NOMO-1 treated with DMSO at 0.1 percent for 48 hours (cell line): ENCODE results near the gene SSMEM1.
A peak's percentile ranks its signal among the peaks of the same experiment; 100 is the strongest.
"Not testable (repeated sequence)": the region's sequence is repeated elsewhere in the genome, so short reads cannot be mapped to it uniquely, and the experiment has no call there.

Experiments
- DNase-seq: peaks from one replicate; lab custom pipeline; 2025; ENCODE audit not compliant: unreplicated experiment; lab: John Stamatoyannopoulos, UW

SSMEM1 gene

DNA sequence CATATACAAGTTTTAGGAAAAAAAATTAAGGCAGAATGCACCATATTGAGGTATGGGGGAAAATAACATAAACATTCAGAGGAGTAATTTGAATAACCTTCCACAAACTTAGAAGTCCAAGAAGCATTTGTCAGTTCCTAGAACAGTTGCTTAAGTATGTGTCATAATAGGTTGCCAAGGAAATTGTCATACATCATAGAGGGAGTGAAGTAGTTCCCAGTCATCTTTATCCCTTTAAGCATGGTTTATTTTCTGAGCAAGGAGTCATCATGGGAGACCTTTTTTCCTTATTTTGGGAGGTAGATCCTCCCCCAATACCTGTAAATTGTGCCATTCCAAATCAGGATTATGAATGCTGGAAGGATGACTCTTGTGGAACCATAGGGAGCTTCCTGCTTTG is at the start of gene SSMEM1:
SSMEM1 (plus strand) TSS at position 219 of the 400 bp plus-strand sequence; CDS start at position 270, 51 bp downstream.
- no peak for DNase-seq

- no peak for DNase-seq
These were observed 47.6 kb upstream of the SSMEM1 start for GRCh38 chr7:130160023-130160422.

GRCh38 chr7:130160455-130160854 is 47.2 kb upstream of the SSMEM1 start:
- no peak for DNase-seq

- no peak for DNase-seq
These were observed 45.5 kb upstream of the SSMEM1 start for GRCh38 chr7:130162196-130162595.

DNA sequence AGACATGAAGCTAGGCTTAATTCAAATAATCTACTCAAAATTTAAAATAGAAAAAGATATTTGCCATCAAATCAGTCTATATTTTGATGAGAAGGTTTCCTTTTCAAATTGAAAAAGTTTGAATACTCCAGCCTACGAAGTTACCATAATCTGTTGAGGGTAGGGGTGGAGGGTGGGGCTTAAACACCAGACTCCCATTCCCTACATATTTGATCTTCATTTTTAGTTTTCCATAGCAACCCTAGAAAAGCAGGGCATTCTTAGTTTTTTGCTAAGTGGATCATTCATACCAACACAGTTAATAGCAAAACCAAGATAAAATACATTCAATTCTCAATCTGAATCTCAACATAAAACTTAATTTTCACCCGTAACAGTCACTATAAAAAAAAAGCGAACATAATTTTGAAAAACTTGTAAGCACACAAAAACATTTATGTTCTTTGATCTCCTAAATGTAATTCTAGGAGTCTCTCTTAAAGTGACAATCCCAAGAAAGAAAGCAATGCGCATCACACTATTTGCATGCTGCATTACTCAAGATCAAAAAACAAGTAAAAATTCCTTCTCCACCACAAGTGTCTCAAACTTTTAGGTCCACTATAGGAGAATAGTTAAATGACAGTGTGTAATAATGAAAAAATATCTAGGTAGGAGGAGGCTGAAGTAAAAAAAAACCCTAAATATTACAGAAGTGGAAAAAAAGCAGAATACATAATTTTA is 33.3 kb upstream of the SSMEM1 start:
- no peak for DNase-seq

DNA sequence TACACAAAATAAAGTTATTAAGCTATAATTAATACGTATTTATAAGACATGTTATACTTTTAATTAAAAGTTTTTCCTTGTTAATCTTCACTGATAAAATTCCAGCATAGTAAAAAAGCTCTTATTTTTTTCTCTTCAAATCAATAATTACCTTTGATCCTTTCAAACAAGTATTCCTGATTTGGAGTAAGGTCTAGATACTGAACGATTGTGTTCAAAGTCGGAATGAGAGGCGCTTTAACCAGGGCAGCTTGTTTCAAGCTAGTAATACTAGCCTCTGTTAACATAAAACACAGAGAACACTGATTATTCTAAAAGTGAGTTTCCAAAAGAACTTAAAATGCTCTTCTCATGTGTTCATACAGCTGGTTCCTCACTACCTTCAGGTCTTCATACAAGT is 29.4 kb upstream of the SSMEM1 start:
- no peak for DNase-seq

DNA sequence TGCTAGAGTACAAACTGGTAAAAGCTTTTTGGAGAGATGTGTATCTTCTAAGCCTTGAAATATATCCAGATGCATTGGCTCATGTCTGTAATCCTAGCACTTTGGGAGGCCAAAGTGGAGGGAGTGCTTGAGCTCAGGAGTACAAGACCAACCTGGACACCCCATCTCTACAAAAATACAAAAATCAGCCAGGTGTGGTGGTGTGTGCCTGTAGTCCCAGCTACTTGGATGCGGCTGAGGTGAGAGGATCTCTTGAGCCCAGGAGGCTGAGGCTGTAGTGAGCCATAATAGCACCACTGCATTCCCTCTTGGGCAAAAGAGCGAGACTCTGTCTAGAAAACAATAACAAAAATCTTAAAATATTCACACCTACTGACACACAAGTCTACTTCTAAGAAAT is 28.0 kb upstream of the SSMEM1 start:
- DNase-seq: no peak

DNA sequence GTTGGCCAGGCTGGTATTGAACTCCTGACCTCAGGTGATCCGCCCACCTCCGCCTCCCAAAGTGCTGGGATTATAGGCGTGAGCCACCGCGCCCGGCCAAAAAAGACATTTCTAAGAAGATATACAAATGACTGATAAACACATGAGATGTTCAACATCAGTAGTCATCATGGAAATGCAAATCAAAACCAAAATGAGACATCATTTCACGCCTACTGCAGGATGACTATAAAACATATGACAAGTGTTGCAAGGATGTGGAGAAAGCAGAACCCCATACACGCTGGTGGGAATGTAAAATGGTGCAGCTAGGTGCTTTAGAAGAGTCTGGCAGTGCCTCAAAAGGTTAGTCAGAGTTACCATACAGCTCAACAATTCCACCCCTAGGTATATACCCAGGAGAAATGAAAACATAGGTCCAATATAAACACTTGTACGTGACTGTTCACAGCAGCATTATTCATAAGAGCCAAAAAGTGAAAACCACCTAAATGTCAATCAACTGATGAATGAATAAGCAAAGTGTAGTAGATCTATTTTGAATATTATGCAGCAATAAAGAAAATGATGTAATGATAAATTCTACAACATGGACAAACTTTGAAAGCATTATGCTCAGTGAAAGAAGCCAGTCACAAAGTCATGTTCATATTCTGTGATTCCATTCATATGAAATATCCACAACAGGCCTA is 26.9 kb upstream of the SSMEM1 start:
- no peak for DNase-seq

DNA sequence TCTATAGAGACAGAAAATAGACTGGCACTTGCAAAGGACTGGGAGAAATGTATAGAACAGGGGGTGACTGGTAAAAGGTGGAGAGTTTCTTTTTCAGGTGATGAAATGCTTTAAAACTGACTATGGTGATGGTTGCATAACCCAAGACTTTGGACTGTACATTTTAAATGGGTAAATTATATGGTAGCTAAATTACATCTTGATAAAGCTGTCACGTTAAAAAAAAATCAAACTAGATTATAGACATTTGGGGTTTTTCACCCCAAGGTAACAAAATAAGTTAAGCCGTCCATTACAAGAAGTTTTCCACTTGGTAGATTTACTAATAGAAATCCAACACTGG is 26.4 kb upstream of the SSMEM1 start:
- no peak for DNase-seq

DNA sequence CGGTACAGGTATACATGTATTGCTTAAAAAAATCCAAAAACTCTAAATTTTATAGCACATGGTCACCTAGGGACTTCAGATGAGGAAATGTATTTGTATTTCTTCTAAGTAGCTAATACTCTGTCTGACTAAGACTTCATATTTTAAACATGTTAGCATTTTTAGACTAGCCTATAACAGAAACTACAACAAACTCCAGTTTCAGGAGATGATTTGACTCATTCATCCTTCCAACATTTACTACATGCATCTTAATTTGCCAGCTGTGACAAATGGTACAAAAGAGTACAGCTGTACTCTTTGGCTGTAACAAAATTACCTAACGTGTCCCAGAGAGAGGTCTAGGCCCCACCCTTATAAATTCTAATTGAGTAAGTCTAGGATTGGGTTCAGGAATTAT is 24.7 kb upstream of the SSMEM1 start:
- no peak for DNase-seq

DNA sequence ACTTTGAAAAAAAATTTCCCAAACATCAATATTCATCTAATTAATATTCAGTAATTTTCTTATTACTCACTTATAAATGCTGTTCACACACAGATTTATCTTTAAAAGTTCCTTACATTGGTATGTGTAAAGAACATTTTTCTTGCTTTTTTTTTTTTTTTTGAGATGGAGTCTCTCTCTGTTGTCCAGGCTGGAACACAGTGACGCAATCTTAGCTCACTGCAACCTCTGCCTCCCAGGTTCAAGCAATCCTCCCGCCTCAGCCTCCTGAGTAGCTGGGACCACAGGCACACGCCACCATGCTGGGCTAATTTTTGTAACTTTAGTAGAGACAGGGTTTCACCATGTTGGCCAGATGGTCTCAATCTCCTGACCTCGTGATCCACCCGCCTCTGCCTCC is 23.3 kb upstream of the SSMEM1 start:
- not testable (repeated sequence) for DNase-seq

GRCh38 chr7:130187360-130187759 is 20.3 kb upstream of the SSMEM1 start:
- no peak for DNase-seq

GRCh38 chr7:130189343-130189742 is 18.3 kb upstream of the SSMEM1 start:
- no peak for DNase-seq

DNA sequence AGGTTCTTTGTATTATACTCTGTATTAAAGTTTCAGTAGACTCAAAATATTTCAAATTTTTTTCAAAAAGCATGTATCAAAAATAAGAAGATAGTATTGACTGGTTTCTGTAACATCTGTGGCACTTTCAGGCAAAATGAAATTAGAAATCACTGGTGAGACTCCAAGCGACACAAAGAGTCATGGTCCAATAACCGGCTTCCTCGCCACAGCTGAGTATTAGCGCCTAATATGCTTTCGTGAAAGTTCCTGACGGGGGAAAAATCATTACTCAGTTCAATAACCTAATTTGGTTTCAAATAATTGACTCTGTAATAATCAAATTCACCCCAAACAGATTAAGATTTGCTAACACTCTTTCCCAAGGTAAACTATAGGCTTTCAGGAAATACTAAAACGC is 15.9 kb upstream of the SSMEM1 start:
- DNase-seq: no peak

DNA sequence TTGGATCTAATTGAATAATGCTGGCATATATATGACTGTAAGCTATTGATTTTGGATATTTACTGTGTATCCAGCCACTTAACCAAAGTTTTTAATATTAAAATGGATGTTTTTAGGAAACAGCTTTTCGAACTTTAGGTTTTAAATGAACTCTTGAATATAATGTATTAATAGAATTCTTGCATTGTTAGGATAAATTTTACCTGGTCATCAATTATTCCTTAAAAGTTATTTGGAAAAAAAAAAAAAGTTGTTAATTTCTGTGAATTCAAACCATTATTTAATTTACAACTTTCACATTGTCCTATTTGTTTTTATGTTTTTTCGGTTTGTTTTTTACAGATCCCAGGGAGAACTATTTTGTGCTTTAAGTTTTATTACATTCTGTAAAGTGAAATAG is 12.3 kb upstream of the SSMEM1 start:
- DNase-seq: no peak

GRCh38 chr7:130196476-130196875 is 11.2 kb upstream of the SSMEM1 start:
- DNase-seq: no peak

GRCh38 chr7:130197094-130197493 is 10.6 kb upstream of the SSMEM1 start:
- DNase-seq: no peak

DNA sequence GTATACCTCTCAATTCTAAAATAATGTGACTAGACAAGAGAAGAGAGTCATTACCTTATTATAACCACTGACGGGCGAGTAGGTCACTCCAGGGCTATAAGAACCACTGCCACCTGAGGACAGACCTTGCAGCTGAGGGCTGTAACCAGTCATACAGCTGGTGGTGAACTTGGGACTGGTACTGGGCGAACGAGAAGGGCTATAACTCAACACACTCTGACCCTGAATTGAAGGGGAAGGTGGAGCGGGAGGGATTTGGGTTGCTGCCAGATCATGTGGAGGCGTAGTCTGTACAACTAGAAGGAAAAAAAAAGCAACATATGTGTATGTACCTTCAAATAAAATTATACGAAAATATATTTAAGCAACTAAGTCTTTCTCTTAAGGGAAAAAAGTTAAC is 5.9 kb upstream of the SSMEM1 start:
- DNase-seq: no peak

DNA sequence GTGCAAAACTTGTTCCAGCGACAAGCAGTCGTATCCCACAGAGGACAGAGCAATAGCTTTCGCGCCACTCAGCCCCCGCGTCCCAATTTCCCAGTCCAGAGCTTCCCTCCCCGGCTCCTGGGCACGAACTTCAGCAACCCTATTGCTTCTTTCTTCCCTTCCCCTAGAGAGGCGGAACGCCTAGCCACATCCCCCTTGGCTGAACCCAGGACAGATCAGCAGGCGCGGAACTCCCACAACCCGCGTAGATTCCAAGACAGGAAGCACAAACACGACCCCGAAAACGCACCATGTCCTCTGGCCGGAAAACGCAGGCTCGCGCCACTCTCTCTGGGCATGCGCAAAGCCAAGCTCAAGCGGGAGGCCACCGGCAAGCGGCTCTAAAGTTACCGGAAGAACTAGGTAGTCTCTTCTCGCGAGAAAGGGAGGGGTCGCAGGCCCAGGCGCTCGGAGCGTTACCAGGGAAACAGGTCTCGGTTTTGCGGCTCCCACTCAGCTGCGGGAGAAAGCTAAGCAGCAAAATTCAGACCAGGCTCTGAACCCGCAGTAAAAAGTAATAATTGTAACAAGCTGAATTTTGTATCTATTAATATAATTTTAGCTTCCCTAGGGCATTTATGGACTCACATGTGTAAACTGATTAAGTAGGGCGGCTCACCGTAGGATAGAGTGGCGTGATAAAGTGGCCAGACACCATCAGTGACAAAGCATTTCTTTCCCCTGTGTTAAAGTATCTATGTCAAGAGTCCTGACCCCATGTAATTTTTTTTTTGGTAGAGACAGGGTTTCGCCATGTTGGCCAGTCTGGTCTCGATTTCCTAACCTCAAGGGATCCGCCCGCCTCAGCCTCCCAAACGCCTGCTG is 2.3 kb upstream of the SSMEM1 start, which contains the start of gene TMEM209:
TMEM209 (minus strand) TSS at position 323 of the 864 bp plus-strand sequence; CDS start at position 292, 31 bp downstream.
- peak; percentile 85 for DNase-seq

DNA sequence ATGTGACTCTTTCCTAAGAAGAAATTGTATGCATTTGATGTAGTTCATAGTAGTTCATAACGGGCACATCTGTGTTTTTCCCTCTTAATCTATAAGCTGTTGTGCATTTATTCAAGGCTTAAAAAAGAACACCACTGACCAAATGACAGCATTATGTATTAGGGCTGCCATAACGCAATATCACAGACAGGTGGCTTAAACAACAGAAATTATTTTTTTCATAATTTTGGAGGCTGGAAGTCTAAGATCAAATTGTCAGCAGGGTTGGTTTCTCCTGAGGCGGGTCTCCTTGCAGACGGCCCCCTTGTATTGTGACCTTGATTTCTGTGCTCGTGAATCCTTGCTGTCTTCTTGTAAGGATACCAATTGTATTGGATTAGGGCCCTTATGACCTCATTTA is 627 bp upstream of the SSMEM1 start:
- DNase-seq: no peak

- DNase-seq: no peak
These were observed 856 bp downstream of the SSMEM1 start for GRCh38 chr7:130208516-130208915.
